ENCODE measurements around the gene DQX1.

The DQX1 gene

DNA sequence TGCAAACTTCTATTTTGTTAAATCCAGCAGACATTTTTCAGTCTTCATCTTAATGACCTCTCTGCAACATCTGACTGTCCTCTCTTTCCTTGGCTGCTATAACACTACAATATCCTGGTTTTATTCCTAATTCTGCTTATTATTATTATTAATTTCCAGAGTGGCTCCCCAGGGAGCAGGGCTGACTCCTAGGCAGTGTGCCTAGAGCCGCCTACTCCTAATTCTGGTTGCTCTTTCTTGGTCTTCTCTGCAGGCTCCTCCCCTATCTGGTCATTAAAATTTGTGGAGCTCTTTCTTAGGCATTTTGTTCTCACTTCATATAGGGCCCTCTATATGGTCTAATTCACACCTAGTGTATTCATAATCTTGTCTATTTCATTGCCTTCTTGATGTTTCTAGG, 16.9 kb upstream of the DQX1 start:
- TF ChIP-seq CTCF (IDR thresholded peaks at IDR 0.05), result no peak

DNA sequence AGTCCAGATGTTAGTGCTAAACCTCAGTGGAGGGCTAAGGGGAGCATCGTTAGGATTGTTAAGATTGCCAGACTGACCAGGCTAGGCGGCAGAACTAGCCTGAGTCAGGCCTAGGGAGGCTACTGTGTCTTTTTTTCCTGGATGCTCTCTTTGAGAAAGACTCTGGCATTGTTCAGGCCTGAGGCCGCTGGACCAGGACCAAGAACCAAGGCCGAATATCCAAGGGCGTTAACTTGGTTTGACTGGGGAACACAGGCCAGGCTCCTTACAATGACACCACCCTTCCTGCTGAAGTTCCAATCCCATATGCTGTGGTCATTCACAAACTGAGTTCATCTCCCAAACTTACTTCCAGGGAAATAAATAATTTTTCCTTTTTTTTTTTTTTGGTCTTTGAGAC, 14.3 kb upstream of the DQX1 start:
- TF ChIP-seq CTCF (IDR thresholded peaks at IDR 0.05), result no peak

DNA sequence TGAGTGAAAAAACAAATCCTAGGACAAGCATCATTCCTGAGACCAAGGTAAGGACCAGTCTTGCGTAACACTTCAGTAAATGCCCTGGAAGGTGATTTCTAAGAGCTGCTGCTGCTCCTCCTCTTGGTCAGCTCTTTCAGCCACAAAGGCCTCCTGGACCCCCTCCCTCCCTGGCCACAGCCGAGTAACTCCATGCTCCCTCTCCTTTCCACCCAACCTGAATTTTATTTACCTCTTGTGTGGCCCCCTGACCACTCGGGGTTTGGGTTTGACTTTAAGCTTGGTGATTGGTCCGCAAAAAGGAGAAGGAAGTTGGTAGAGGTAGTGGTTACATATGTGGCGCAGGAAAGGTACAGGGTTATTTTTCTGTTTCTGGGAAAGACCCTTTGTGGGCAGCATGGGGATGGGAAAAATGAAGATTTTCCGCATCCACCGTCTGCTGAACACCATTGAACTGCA, 12.9 kb upstream of the DQX1 start:
- no peak for TF ChIP-seq CTCF (IDR thresholded peaks at IDR 0.05)

DNA sequence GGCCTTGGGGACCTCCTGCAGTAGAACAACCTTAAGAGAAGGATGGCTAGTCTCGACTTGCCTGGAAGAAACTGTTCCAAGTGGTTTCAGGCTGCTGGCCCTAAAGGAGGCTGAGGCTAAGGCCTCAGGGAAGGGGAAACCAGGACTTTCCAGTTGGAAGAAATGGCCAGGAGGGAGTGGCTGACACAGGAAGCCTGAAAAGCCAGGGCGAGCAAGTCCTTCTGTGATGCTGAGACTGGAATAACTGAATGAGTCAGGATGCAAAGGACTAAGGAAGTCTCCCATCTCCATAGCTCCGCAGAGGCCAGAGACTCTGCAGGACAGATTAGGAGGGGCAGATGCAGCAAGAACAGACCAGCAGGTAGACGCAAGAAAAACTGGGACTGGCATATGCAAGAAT, 11.1 kb upstream of the DQX1 start:
- no peak for TF ChIP-seq CTCF (IDR thresholded peaks at IDR 0.05)

GRCh38 chr2:74536166-74536950, 10.3 kb upstream of the DQX1 start:
- no peak for TF ChIP-seq CTCF (IDR thresholded peaks at IDR 0.05)

- TF ChIP-seq CTCF (IDR thresholded peaks at IDR 0.05), result no peak
These were observed 9.5 kb upstream of the DQX1 start for GRCh38 chr2:74535440-74535965.

- TF ChIP-seq CTCF (IDR thresholded peaks at IDR 0.05), result no peak
These were observed 8.4 kb upstream of the DQX1 start for GRCh38 chr2:74534411-74534810.
